GM23338 (cell line): Measurements from ENCODE around the gene RNF151. TPM values are rescaled to one million over a fixed set of nuclear protein-coding genes. Genes with fewer than 3 reads are reported as not detected.

Source experiments
- ATAC-seq: fragments of 200-7000 bp; cut with Tn5 transposase; 3 replicates; pipeline ENCODE4 v1.9.1; 2020
- DNase-seq: peaks from one replicate; pipeline ENCODE4 v3.0.0-alpha.2; 2015; ENCODE audit warnings: low spot score
- H2AFZ ChIP-seq: fragments of 200-600 bp; sonication (generic); 2 replicates; pipeline ENCODE4 v1.8.0; 2016; ENCODE audit warnings: antibody characterized with exemption, mild to moderate bottlenecking, moderate library complexity
- H3F3A ChIP-seq: fragments of 200-600 bp; sonication (generic); replicated peaks from 2 replicates; pipeline ENCODE4 v1.8.0; 2017; ENCODE audit warnings: antibody characterized with exemption, mixed run types, low read depth
- H3K27ac ChIP-seq: fragments of 200-600 bp; sonication (generic); 2 replicates; pipeline ENCODE4 v1.6.1; 2016; ENCODE audit warnings: low read depth
- H3K27me3 ChIP-seq: fragments of 200-600 bp; sonication (generic); 2 replicates; pipeline ENCODE4 v1.8.0; 2016; ENCODE audit warnings: mild to moderate bottlenecking, mixed run types, moderate library complexity; ENCODE audit not compliant: insufficient read depth
- H3K36me3 ChIP-seq: fragments of 200-600 bp; sonication (generic); 2 replicates; pipeline ENCODE4 v1.8.0; 2016; ENCODE audit warnings: mild to moderate bottlenecking; ENCODE audit not compliant: insufficient read depth
- H3K4me1 ChIP-seq: fragments of 200-600 bp; sonication (generic); 2 replicates; pipeline ENCODE4 v1.8.0; 2016; ENCODE audit warnings: mild to moderate bottlenecking, moderate library complexity; ENCODE audit not compliant: insufficient read depth
- H3K4me2 ChIP-seq: fragments of 200-600 bp; sonication (generic); 2 replicates; pipeline ENCODE4 v1.7.1; 2017; ENCODE audit warnings: mixed run types
- H3K4me3 ChIP-seq: fragments of 200-600 bp; sonication (generic); 2 replicates; pipeline ENCODE4 v1.6.1; 2016; ENCODE audit warnings: mixed run types
- H3K79me2 ChIP-seq: fragments of 200-600 bp; sonication (generic); replicated peaks from 2 replicates; pipeline ENCODE4 v1.8.0; 2017; ENCODE audit warnings: mild to moderate bottlenecking; ENCODE audit not compliant: insufficient read depth
- H3K9me2 ChIP-seq: fragments of 200-600 bp; sonication (generic); 2 replicates; pipeline ENCODE4 v1.8.0; 2017; ENCODE audit not compliant: insufficient read depth
- H4K20me1 ChIP-seq: fragments of 200-600 bp; sonication (generic); replicated peaks from 2 replicates; pipeline ENCODE4 v1.8.0; 2017; ENCODE audit warnings: mild to moderate bottlenecking; ENCODE audit not compliant: insufficient read depth
- H3K27ac Mint-ChIP-seq: 2 replicates; pipeline ENCODE4 v1.8.0; 2020; ENCODE audit warnings: inconsistent platforms, mild to moderate bottlenecking, moderate library complexity, mixed read lengths
- H3K27me3 Mint-ChIP-seq: 3 replicates; pipeline ENCODE4 v1.8.0; 2022; ENCODE audit warnings: low read depth, mild to moderate bottlenecking, moderate library complexity, mixed read lengths, inconsistent platforms; ENCODE audit not compliant: insufficient read depth, poor library complexity
- H3K36me3 Mint-ChIP-seq: 3 replicates; pipeline ENCODE4 v1.8.0; 2021; ENCODE audit warnings: low read depth, mild to moderate bottlenecking, inconsistent platforms, moderate library complexity, mixed read lengths
- H3K4me1 Mint-ChIP-seq: 3 replicates; pipeline ENCODE4 v1.8.0; 2020; ENCODE audit warnings: mild to moderate bottlenecking, inconsistent platforms, mixed read lengths
- H3K4me3 Mint-ChIP-seq: 3 replicates; pipeline ENCODE4 v1.8.0; 2021; ENCODE audit warnings: moderate library complexity, mild to moderate bottlenecking, inconsistent platforms, mixed read lengths
- H3K9me3 Mint-ChIP-seq: 3 replicates; pipeline ENCODE4 v1.8.0; 2020; ENCODE audit warnings: moderate library complexity, mild to moderate bottlenecking, inconsistent platforms, mixed read lengths
- CREB1 ChIP-seq: fragments of 250-450 bp; sonication (Bioruptor Pico); IDR thresholded peaks from 2 replicates; pipeline ENCODE4 v1.5.0; 2020; ENCODE audit warnings: low read depth, mild to moderate bottlenecking, moderate library complexity
- EZH2 ChIP-seq: fragments of 200-600 bp; sonication (generic); IDR thresholded peaks from one replicate; pipeline ENCODE4 v1.8.0; 2017; ENCODE audit warnings: antibody characterized with exemption, mild to moderate bottlenecking, low read depth; ENCODE audit not compliant: unreplicated experiment
- EZH2phosphoT487 ChIP-seq: fragments of 200-600 bp; sonication (generic); IDR thresholded peaks from one replicate; pipeline ENCODE4 v1.8.1; 2018; ENCODE audit warnings: antibody characterized with exemption; ENCODE audit not compliant: unreplicated experiment
- JUNB ChIP-seq: IDR thresholded peaks from one replicate; pipeline ENCODE4 v1.6.1; 2016; ENCODE audit warnings: antibody characterized with exemption; ENCODE audit not compliant: unreplicated experiment
- NANOG ChIP-seq: IDR thresholded peaks from 2 replicates; pipeline ENCODE4 v1.6.1; 2016; ENCODE audit warnings: antibody characterized with exemption, borderline replicate concordance
- POLR2AphosphoS5 ChIP-seq: IDR thresholded peaks from 2 replicates; pipeline ENCODE4 v1.6.1; 2016; ENCODE audit warnings: antibody characterized with exemption, low read depth
- STAT1 ChIP-seq: IDR thresholded peaks from one replicate; pipeline ENCODE4 v1.6.1; 2016; ENCODE audit warnings: antibody characterized with exemption; ENCODE audit not compliant: unreplicated experiment
- ZNF114 ChIP-seq: fragments of 250-450 bp; sonication (Bioruptor Pico); IDR thresholded peaks from 2 replicates; pipeline ENCODE4 v1.5.0; 2020; ENCODE audit warnings: mild to moderate bottlenecking, moderate library complexity
- ZNF331 ChIP-seq: fragments of 250-450 bp; sonication (Bioruptor Pico); IDR thresholded peaks from 2 replicates; pipeline ENCODE4 v1.5.0; 2020; ENCODE audit warnings: low read depth, mild to moderate bottlenecking, moderate library complexity
- polyA plus RNA-seq: library from polyadenylated mRNA; unstranded; fragments of >200 nt; fragmentation: Nextera tagmentation; extraction: Ambion mirVana; gene quantifications from 2 replicates; pipeline ENCODE4 v1.2.1, GENCODE V29; 2016
- total RNA-seq: library from RNA; depleted of rRNA; stranded (reverse); fragments of >200 nt; shearing (Covaris generic); gene quantifications from 2 replicates; pipeline ENCODE4 v1.2.3, GENCODE V29; 2014
- TF ChIP-seq, protein P1 (sequence below), 2 experiments: fragments of 200-600 bp in 1 of 2; sonication (generic) in 1 of 2; conservative IDR thresholded peaks; 2 replicates each; pipeline versions ENCODE4 v1.5.1 to v1.6.1; 2016 to 2017; ENCODE audit warnings: antibody characterized with exemption in 2 of 2, low read depth in 2 of 2, mild to moderate bottlenecking in 2 of 2, moderate library complexity in 1 of 2
- TF ChIP-seq, protein P2 (sequence below): IDR thresholded peaks from one replicate; pipeline ENCODE4 v1.6.1; 2018; ENCODE audit warnings: antibody characterized with exemption; ENCODE audit not compliant: unreplicated experiment
- TF ChIP-seq, protein P3 (sequence below): fragments of 250-450 bp; sonication (Bioruptor Pico); IDR thresholded peaks from 2 replicates; pipeline ENCODE4 v1.5.0; 2020; ENCODE audit warnings: mild to moderate bottlenecking, moderate library complexity
- TF ChIP-seq, protein P4 (sequence below): IDR thresholded peaks from 2 replicates; pipeline ENCODE4 v1.6.1; 2016; ENCODE audit warnings: antibody characterized with exemption

The RNF151 gene
- total and polyA plus RNA-seq, 2 experiments from 2014 or later: not detected

DNA sequence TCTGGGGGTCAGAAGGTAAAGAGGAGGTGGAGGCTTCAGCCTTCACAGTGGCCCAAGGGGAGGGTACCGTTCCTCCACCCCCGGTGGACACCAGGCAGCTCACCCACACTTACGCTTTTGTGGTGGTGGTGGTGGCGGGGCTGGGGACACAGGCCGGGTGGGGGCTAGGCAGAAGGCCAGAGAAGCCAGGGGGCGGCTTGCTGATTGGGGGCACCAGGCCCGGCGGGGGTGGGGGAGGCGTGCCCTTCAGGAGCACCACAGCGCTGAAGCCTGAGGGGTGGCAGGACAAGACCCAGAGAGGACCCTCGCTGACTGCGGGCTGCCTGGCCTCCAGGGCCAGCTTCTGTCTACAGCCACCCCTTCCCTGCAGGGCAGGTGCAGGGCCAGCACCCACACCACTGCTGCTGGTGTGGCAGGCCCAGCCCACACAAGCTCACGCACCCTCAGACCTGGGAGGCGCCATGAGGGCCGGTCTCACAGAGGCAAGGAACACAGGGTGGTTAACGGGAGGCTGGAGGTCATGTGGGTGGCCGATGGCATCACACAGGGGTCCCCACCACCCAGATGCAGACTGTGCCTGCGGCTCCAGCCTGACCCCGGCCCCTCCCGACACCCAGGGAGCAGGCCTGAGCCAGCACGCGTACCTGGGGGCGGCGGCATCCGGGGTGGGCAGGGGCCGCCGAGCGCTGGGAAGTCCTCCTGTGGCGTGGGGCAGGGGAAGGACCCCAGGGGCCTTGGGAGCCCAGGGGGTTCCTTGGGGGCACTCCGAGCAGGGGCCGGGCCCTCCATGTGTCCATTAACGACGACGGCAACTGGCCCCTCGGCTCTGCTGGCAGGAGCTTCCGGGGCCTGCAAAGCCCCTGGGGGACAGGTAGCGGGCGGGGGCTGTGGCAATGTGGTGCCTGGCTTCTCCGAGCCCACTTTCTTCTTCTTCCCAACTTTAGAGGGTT is 32.5 kb downstream of the RNF151 start:
- Histone ChIP-seq H3F3A (peaks cover 15% of the 10 kb centered on the region; the same call in 1 of the 2 replicates), H3K4me3 (no peak overlapping the region), H4K20me1 (peaks cover 2% of the 10 kb centered on the region), H3K9me2 (no peaks in the 10 kb centered on the region), H3K4me2 (no peak overlapping the region), H3K4me1 (peaks cover 1% of the 10 kb centered on the region; the same call in 1 of the 2 replicates), H3K36me3 (no peaks in the 10 kb centered on the region; the same call in 1 of the 2 replicates), H3K27me3 (no peaks in the 10 kb centered on the region), H2AFZ (no peak overlapping the region), H3K79me2 (peaks cover 6% of the 10 kb centered on the region; the same call in 1 of the 2 replicates), H3K27ac (no peak overlapping the region)
- Mint-ChIP-seq H3K4me1 (no peaks in the 10 kb centered on the region; the same call in 1 of the 3 replicates), H3K27ac (no peak overlapping the region), H3K27me3 (peaks cover 3% of the 10 kb centered on the region), H3K9me3 (no peaks in the 10 kb centered on the region), H3K36me3 (peaks cover 31% of the 10 kb centered on the region), H3K4me3 (no peak overlapping the region)
- DNase-seq (no peak), ATAC-seq (no peak)
- no peak for TF ChIP-seq ZNF114
- no peak for TF ChIP-seq EZH2phosphoT487
- TF ChIP-seq, protein P1, sequence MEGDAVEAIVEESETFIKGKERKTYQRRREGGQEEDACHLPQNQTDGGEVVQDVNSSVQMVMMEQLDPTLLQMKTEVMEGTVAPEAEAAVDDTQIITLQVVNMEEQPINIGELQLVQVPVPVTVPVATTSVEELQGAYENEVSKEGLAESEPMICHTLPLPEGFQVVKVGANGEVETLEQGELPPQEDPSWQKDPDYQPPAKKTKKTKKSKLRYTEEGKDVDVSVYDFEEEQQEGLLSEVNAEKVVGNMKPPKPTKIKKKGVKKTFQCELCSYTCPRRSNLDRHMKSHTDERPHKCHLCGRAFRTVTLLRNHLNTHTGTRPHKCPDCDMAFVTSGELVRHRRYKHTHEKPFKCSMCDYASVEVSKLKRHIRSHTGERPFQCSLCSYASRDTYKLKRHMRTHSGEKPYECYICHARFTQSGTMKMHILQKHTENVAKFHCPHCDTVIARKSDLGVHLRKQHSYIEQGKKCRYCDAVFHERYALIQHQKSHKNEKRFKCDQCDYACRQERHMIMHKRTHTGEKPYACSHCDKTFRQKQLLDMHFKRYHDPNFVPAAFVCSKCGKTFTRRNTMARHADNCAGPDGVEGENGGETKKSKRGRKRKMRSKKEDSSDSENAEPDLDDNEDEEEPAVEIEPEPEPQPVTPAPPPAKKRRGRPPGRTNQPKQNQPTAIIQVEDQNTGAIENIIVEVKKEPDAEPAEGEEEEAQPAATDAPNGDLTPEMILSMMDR (conservative IDR thresholded peaks at IDR 0.05; ENCODE audit: low read depth in 2 of 2): no peak
- no peak for TF ChIP-seq EZH2
- TF ChIP-seq, protein P2, sequence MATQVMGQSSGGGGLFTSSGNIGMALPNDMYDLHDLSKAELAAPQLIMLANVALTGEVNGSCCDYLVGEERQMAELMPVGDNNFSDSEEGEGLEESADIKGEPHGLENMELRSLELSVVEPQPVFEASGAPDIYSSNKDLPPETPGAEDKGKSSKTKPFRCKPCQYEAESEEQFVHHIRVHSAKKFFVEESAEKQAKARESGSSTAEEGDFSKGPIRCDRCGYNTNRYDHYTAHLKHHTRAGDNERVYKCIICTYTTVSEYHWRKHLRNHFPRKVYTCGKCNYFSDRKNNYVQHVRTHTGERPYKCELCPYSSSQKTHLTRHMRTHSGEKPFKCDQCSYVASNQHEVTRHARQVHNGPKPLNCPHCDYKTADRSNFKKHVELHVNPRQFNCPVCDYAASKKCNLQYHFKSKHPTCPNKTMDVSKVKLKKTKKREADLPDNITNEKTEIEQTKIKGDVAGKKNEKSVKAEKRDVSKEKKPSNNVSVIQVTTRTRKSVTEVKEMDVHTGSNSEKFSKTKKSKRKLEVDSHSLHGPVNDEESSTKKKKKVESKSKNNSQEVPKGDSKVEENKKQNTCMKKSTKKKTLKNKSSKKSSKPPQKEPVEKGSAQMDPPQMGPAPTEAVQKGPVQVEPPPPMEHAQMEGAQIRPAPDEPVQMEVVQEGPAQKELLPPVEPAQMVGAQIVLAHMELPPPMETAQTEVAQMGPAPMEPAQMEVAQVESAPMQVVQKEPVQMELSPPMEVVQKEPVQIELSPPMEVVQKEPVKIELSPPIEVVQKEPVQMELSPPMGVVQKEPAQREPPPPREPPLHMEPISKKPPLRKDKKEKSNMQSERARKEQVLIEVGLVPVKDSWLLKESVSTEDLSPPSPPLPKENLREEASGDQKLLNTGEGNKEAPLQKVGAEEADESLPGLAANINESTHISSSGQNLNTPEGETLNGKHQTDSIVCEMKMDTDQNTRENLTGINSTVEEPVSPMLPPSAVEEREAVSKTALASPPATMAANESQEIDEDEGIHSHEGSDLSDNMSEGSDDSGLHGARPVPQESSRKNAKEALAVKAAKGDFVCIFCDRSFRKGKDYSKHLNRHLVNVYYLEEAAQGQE: no peak
- no peak for TF ChIP-seq ZNF331
- TF ChIP-seq, protein P3, sequence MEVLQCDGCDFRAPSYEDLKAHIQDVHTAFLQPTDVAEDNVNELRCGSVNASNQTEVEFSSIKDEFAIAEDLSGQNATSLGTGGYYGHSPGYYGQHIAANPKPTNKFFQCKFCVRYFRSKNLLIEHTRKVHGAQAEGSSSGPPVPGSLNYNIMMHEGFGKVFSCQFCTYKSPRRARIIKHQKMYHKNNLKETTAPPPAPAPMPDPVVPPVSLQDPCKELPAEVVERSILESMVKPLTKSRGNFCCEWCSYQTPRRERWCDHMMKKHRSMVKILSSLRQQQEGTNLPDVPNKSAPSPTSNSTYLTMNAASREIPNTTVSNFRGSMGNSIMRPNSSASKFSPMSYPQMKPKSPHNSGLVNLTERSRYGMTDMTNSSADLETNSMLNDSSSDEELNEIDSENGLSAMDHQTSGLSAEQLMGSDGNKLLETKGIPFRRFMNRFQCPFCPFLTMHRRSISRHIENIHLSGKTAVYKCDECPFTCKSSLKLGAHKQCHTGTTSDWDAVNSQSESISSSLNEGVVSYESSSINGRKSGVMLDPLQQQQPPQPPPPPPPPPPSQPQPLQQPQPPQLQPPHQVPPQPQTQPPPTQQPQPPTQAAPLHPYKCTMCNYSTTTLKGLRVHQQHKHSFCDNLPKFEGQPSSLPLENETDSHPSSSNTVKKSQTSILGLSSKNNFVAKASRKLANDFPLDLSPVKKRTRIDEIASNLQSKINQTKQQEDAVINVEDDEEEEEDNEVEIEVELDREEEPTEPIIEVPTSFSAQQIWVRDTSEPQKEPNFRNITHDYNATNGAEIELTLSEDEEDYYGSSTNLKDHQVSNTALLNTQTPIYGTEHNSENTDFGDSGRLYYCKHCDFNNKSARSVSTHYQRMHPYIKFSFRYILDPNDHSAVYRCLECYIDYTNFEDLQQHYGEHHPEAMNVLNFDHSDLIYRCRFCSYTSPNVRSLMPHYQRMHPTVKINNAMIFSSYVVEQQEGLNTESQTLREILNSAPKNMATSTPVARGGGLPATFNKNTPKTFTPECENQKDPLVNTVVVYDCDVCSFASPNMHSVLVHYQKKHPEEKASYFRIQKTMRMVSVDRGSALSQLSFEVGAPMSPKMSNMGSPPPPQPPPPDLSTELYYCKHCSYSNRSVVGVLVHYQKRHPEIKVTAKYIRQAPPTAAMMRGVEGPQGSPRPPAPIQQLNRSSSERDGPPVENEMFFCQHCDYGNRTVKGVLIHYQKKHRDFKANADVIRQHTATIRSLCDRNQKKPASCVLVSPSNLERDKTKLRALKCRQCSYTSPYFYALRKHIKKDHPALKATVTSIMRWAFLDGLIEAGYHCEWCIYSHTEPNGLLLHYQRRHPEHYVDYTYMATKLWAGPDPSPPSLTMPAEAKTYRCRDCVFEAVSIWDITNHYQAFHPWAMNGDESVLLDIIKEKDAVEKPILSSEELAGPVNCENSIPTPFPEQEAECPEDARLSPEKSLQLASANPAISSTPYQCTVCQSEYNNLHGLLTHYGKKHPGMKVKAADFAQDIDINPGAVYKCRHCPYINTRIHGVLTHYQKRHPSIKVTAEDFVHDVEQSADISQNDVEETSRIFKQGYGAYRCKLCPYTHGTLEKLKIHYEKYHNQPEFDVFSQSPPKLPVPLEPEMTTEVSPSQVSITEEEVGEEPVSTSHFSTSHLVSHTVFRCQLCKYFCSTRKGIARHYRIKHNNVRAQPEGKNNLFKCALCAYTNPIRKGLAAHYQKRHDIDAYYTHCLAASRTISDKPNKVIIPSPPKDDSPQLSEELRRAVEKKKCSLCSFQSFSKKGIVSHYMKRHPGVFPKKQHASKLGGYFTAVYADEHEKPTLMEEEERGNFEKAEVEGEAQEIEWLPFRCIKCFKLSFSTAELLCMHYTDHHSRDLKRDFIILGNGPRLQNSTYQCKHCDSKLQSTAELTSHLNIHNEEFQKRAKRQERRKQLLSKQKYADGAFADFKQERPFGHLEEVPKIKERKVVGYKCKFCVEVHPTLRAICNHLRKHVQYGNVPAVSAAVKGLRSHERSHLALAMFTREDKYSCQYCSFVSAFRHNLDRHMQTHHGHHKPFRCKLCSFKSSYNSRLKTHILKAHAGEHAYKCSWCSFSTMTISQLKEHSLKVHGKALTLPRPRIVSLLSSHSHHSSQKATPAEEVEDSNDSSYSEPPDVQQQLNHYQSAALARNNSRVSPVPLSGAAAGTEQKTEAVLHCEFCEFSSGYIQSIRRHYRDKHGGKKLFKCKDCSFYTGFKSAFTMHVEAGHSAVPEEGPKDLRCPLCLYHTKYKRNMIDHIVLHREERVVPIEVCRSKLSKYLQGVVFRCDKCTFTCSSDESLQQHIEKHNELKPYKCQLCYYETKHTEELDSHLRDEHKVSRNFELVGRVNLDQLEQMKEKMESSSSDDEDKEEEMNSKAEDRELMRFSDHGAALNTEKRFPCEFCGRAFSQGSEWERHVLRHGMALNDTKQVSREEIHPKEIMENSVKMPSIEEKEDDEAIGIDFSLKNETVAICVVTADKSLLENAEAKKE (CRISPR knock-in tag): no peak
- no peak for TF ChIP-seq CREB1 (CRISPR knock-in tag)
- TF ChIP-seq JUNB: no peak
- TF ChIP-seq STAT1: no peak
- TF ChIP-seq POLR2AphosphoS5: no peak
- TF ChIP-seq, protein P4, sequence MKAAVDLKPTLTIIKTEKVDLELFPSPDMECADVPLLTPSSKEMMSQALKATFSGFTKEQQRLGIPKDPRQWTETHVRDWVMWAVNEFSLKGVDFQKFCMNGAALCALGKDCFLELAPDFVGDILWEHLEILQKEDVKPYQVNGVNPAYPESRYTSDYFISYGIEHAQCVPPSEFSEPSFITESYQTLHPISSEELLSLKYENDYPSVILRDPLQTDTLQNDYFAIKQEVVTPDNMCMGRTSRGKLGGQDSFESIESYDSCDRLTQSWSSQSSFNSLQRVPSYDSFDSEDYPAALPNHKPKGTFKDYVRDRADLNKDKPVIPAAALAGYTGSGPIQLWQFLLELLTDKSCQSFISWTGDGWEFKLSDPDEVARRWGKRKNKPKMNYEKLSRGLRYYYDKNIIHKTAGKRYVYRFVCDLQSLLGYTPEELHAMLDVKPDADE: no peak
- TF ChIP-seq NANOG: no peak
